OCI-LY1 (cell line): ENCODE results near the gene C11orf52.
"Not testable (repeated sequence)": the region's sequence is repeated elsewhere in the genome, so short reads cannot be mapped to it uniquely, and the experiment has no call there.

ENCODE experiments used
- H2AFZ ChIP-seq: fragments of 200-600 bp; sonication (generic), shearing (Covaris generic); 2 replicates; pipeline ENCODE4 v1.6.0; 2014; ENCODE audit warnings: antibody characterized with exemption, mild to moderate bottlenecking, low read length
- H3F3A ChIP-seq: fragments of 200-600 bp; sonication (generic), shearing (Covaris generic); 2 replicates; pipeline ENCODE4 v1.6.0; 2014; ENCODE audit warnings: mild to moderate bottlenecking, antibody characterized with exemption, low read length, moderate library complexity; ENCODE audit not compliant: insufficient read depth
- H3K27ac ChIP-seq: fragments of 200-600 bp; sonication (generic); 2 replicates; pipeline ENCODE4 v1.5.1; 2014; ENCODE audit warnings: low read length, mixed run types, mild to moderate bottlenecking, low read depth; ENCODE audit not compliant: poor library complexity, severe bottlenecking
- H3K27me3 ChIP-seq: fragments of 200-600 bp; sonication (generic); 2 replicates; pipeline ENCODE4 v1.6.0; 2014; ENCODE audit warnings: antibody characterized with exemption, mild to moderate bottlenecking, low read length, moderate library complexity; ENCODE audit not compliant: insufficient read depth
- H3K36me3 ChIP-seq: fragments of 200-600 bp; sonication (generic); 2 replicates; pipeline ENCODE4 v1.6.1; 2014; ENCODE audit warnings: mild to moderate bottlenecking, antibody characterized with exemption, low read length, moderate library complexity, mixed read lengths; ENCODE audit not compliant: insufficient read depth
- H3K4me1 ChIP-seq: fragments of 200-600 bp; sonication (generic); 2 replicates; pipeline ENCODE4 v1.5.1; 2014; ENCODE audit warnings: mild to moderate bottlenecking, low read length, moderate library complexity; ENCODE audit not compliant: insufficient read depth, severe bottlenecking
- H3K4me2 ChIP-seq: fragments of 200-600 bp; sonication (generic), shearing (Covaris generic); 2 replicates; pipeline ENCODE4 v1.6.1; 2014; ENCODE audit warnings: low read length
- H3K4me3 ChIP-seq: fragments of 200-600 bp; sonication (generic); 2 replicates; pipeline ENCODE4 v1.5.1; 2014; ENCODE audit warnings: low read length, low read depth, mild to moderate bottlenecking, mixed read lengths; ENCODE audit not compliant: poor library complexity, severe bottlenecking
- H3K79me2 ChIP-seq: fragments of 200-600 bp; shearing (Covaris generic); 2 replicates; pipeline ENCODE4 v1.6.1; 2016; ENCODE audit warnings: mixed run types, low read length, mixed read lengths; ENCODE audit not compliant: insufficient read depth
- H3K9ac ChIP-seq: fragments of 200-600 bp; sonication (generic), shearing (Covaris generic); 2 replicates; pipeline ENCODE4 v1.6.1; 2014; ENCODE audit warnings: mild to moderate bottlenecking, low read length, mixed read lengths
- H3K9me2 ChIP-seq: fragments of 200-600 bp; sonication (generic), shearing (Covaris generic); 2 replicates; pipeline ENCODE4 v1.6.1; 2014; ENCODE audit warnings: low read depth, mild to moderate bottlenecking, low read length, mixed read lengths
- H3K9me3 ChIP-seq: fragments of 200-600 bp; shearing (Covaris generic); 2 replicates; pipeline ENCODE4 v1.6.1; 2014; ENCODE audit warnings: low read length, mixed read lengths
- H4K20me1 ChIP-seq: fragments of 200-600 bp; sonication (generic), shearing (Covaris generic); 2 replicates; pipeline ENCODE4 v1.6.0; 2016; ENCODE audit warnings: mild to moderate bottlenecking, low read length; ENCODE audit not compliant: insufficient read depth
- CTCF ChIP-seq: fragments of 200-600 bp; sonication (generic), shearing (Covaris generic); IDR thresholded peaks from 2 replicates; pipeline ENCODE4 v1.5.1; 2017; ENCODE audit warnings: mild to moderate bottlenecking, antibody characterized with exemption, low read length, moderate library complexity, mixed read lengths
- EZH2 ChIP-seq: fragments of 200-600 bp; sonication (generic), shearing (Covaris generic); IDR thresholded peaks from 2 replicates; pipeline ENCODE4 v1.8.0; 2017; ENCODE audit warnings: borderline replicate concordance, mixed run types, mild to moderate bottlenecking, antibody characterized with exemption, low read length, moderate library complexity, mixed read lengths

The C11orf52 gene

DNA sequence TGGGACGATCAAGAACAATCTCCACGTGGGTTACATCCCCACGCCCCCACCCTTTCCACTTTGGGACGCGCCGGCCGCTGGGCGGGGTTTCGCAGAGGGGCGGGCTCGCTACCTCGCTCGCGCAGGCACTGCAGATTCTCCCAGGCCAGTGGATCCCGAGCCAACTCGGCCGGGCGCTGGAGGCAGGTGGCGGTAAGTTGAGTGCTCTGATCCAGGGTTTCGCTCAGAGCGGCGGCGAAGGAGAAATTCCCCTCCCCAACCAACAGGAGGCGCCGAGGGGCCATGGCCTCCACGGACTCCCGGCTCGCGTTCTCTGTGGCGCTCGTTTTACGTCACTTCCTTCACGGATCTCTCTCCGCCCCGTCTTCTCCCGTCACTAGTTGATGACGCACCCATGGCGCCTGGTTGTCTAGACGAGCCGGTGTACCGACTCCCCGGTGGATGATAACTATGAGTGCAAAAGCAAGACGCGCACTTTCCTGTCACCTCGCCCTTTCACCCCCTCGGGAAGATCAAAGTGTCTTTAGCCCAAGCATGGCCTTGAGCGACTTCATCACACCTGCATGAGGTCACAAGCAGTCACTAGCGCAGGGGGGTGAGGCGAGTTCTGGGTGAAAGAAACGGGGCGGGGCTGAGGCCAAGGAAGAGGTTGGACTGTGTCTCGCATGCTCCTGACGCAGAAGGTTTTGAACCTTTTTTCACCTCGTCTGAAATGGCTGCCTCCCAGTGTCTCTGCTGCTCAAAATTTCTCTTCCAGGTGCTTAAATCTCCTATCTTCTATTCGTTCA lies 39.7 kb upstream of the C11orf52 start, which contains the start of the genes CFAP68 and FDXACB1:
Gene CFAP68 (plus strand): TSS at position 693 of the 788 bp plus-strand sequence. CDS start 20 bp downstream, at position 713.
Gene FDXACB1 (minus strand): TSS at position 317 of the 788 bp plus-strand sequence. CDS start 33 bp downstream, at position 284.
- Histone ChIP-seq H3K9ac (peak within 1 kb of the TSS; percentile 80), H3K4me2 (peak within 1 kb of the TSS; percentile 90), H3K9me3 (no peaks in the 10 kb centered on the region), H3K9me2 (no peaks in the 10 kb centered on the region), H2AFZ (peak within 1 kb of the TSS; percentile 96), H3K36me3 (peaks cover 22% of the 10 kb centered on the region; the same call in 1 of the 2 replicates), H3K27ac (peak within 1 kb of the TSS; percentile 79), H3K27me3 (no peaks in the 10 kb centered on the region), H3K4me1 (peaks cover 26% of the 10 kb centered on the region), H3K4me3 (peak within 1 kb of the TSS; percentile 69), H4K20me1 (no peaks in the 10 kb centered on the region), H3K79me2 (no peaks in the 10 kb centered on the region), H3F3A (0 out of 2 replicates have a peak, but pooled peaks cover 9% of the 10 kb centered on the region)
- TF ChIP-seq EZH2 (no peak), CTCF (peak; percentile 99)

DNA sequence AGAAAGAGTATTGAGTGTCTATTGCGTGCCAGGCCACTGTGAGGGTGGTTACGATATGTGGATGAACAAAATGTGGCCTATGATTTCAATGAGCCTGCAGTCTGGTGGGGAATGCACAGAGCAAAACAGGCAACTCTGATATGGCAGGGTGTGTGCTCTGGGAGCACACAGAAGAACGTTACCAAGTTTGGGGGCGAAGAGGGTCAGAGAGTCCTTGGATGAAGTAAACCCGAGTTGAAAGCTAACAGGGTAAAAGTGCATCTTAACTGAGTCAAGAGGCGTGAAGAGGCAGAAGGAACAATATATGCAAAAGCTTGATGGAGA lies 39.1 kb upstream of the C11orf52 start:
- H2AFZ ChIP-seq = peak overlapping the region; percentile 10

DNA sequence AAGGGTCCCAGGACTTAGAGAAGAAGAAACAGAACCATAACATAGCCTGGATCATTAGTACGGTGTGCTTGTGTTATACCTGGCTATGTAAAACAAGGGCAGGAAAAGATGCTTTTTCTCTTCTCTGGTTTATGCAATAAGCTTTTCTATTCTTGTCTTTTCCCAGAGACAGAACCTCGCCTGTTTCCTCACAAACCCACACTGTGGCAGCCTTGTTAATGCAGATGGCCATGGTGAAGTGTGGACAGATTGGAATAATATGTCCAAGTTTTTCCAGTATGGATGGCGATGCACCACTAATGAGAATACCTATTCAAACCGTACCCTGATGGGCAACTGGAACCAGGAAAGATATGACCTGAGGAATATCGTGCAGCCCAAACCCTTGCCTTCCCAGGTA lies 36.5 kb upstream of the C11orf52 start:
- H3K9me2 ChIP-seq = no peaks in the 10 kb centered on the region
- no peak overlapping the region for H3K27ac ChIP-seq
- H3K4me2 ChIP-seq = no peak overlapping the region
- no peaks in the 10 kb centered on the region; the same call in 1 of the 2 replicates for H3K36me3 ChIP-seq
- no peaks in the 10 kb centered on the region for H3K27me3 ChIP-seq
- no peaks in the 10 kb centered on the region for H4K20me1 ChIP-seq
- no peaks in the 10 kb centered on the region for H3K79me2 ChIP-seq
- H3F3A ChIP-seq = 0 out of 2 replicates have a peak, but pooled peaks cover 3% of the 10 kb centered on the region
- H3K4me3 ChIP-seq = no peak overlapping the region
- no peaks in the 10 kb centered on the region for H3K9me3 ChIP-seq
- no peak overlapping the region for H2AFZ ChIP-seq
- TF ChIP-seq CTCF = no peak
- no peak overlapping the region for H3K9ac ChIP-seq
- peaks cover 26% of the 10 kb centered on the region for H3K4me1 ChIP-seq

More for the DNA sequence above, 39.1 kb upstream of the C11orf52 start:
- Histone ChIP-seq H4K20me1 (no peaks in the 10 kb centered on the region), H3K4me2 (peak overlapping the region; percentile 90), H3K4me1 (peaks cover 26% of the 10 kb centered on the region), H3K27ac (peak overlapping the region; percentile 79), H3K27me3 (no peaks in the 10 kb centered on the region), H3F3A (0 out of 2 replicates have a peak, but pooled peaks cover 9% of the 10 kb centered on the region), H3K79me2 (no peaks in the 10 kb centered on the region), H3K9me3 (no peaks in the 10 kb centered on the region), H3K9me2 (no peaks in the 10 kb centered on the region), H3K36me3 (peaks cover 22% of the 10 kb centered on the region; the same call in 1 of the 2 replicates), H3K4me3 (peak overlapping the region; percentile 69), H3K9ac (peak overlapping the region; percentile 80)
- TF ChIP-seq CTCF (no peak), EZH2 (no peak)

DNA sequence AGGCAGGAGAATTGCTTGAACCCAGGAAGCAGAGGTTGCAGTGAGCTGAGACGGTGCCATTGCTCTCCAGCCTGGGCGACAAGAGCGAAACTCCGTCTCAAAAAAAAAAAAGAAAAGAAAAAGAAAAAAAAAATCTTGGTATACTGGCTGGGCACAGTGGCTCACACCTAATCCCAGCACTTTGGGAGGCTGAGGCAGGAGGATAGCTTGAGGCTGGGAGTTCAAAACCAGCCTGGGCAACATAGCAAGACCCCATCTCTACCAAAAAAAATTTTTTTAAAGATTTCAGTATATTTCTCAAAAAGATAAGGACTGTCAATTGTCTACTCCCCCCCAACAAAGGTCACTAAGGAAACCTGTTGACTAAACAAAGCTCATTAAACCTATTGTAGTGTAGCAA lies 33.7 kb upstream of the C11orf52 start:
- not testable (repeated sequence) for H3F3A ChIP-seq, H3K9me3 ChIP-seq

More for the DNA sequence above, 33.7 kb upstream of the C11orf52 start:
- H3K9ac ChIP-seq, H3K4me3 ChIP-seq, H3K9me2 ChIP-seq, H2AFZ ChIP-seq, H3K27me3 ChIP-seq, H3K27ac ChIP-seq, H3K36me3 ChIP-seq, H3K4me1 ChIP-seq, H3K4me2 ChIP-seq, H4K20me1 ChIP-seq, H3K79me2 ChIP-seq: not testable (repeated sequence)
